GM13977 (cell line): ENCODE results near the gene TMEM98.
"Not testable (repeated sequence)": the region's sequence is repeated elsewhere in the genome, so short reads cannot be mapped to it uniquely, and the experiment has no call there.

ENCODE experiments used
- DNase-seq: peaks from one replicate; pipeline ENCODE4 v3.0.0; 2012; ENCODE audit warnings: low spot score
- in situ Hi-C: fragments of 300-500 bp; cut with MboI; formaldehyde crosslinking; loops from one replicate; pipeline ENCODE4 v1.12.0; 2022; ENCODE audit warnings: low sequenced_read_pairs, low pct_unique_long_range_greater_than_20kb, mixed read lengths, inconsistent platforms; ENCODE audit not compliant: unreplicated experiment
- TF ChIP-seq, protein P1 (sequence below): IDR thresholded peaks from 2 replicates; pipeline ENCODE4 v1.5.1; 2012; ENCODE audit warnings: mild to moderate bottlenecking, control low read depth; ENCODE audit not compliant: insufficient read depth; ENCODE audit errors: extremely low read depth, missing control alignments

TMEM98 gene

DNA sequence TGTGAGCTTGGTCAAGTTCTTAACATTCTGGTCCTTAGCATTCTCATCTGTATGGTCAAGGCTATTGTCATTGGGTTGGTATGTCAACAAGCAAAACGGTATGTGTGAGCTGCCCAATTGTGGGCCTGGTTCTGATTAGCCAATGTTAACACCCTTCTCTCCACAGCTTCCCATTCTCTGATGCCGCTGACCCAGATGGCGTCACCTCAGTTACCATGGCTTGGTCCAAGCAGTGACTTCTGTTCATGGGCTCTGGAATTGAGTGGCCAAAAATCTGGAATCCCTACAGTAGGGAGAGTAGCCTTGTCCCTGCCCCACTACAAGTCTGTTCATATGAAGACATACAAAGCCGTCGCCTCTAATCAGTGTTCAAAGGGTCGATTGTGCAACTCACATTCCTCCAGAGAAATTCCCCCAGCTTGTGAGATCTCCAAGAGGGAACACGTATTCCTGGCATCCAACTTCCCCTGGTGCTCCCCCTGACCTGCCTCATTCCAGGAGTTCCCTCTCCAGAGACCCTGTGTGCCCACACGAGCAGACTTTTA is 15.8 kb downstream of the TMEM98 start:
- in situ Hi-C loops, result loop anchor here (25.0 kb wide), 1 partner anchor 481 kb away; no protein-coding TSS in a partner anchor
- TF ChIP-seq, protein P1, sequence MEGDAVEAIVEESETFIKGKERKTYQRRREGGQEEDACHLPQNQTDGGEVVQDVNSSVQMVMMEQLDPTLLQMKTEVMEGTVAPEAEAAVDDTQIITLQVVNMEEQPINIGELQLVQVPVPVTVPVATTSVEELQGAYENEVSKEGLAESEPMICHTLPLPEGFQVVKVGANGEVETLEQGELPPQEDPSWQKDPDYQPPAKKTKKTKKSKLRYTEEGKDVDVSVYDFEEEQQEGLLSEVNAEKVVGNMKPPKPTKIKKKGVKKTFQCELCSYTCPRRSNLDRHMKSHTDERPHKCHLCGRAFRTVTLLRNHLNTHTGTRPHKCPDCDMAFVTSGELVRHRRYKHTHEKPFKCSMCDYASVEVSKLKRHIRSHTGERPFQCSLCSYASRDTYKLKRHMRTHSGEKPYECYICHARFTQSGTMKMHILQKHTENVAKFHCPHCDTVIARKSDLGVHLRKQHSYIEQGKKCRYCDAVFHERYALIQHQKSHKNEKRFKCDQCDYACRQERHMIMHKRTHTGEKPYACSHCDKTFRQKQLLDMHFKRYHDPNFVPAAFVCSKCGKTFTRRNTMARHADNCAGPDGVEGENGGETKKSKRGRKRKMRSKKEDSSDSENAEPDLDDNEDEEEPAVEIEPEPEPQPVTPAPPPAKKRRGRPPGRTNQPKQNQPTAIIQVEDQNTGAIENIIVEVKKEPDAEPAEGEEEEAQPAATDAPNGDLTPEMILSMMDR, result no peak
- no peak for DNase-seq

DNA sequence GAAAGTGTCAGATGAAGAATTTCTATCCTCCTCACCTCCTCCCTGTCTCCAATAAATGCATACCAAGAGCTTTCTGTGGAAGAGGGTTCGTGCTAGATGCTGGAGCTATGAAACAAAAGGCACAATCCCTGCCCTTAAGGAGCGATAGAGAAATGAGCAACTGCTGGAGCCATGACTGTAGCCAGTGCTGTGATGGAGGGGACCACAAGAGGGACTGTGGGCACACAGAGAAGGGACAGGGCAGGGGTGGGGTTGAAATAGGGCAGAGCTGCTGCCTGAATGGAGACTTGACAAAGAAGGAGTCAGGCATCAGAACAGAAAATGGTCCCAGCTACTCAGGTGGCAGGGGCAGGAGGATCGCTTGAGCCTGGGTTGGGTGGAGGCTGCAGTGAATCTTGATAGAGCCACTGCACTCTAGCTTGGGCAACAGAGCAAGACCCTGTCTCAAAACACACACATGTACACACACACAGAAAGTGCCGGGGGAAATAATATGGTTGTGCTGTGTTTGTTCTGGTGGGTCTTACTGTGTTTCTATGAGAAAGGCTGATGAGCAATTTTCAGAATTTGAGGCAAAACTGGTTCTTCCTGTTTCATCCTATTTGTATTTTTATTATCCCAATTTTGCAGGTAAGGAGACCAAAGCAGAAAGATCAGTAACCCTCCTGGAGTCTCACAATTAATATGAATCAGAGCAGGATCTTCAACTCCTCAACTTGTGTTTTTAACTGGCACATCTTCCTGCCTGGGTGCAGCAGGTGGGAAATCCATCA is 16.5 kb downstream of the TMEM98 start:
- in situ Hi-C loops, result loop anchor here (25.0 kb wide), 1 partner anchor 482 kb away; no protein-coding TSS in a partner anchor
- DNase-seq, result no peak
- TF ChIP-seq, protein P1, result no peak

DNA sequence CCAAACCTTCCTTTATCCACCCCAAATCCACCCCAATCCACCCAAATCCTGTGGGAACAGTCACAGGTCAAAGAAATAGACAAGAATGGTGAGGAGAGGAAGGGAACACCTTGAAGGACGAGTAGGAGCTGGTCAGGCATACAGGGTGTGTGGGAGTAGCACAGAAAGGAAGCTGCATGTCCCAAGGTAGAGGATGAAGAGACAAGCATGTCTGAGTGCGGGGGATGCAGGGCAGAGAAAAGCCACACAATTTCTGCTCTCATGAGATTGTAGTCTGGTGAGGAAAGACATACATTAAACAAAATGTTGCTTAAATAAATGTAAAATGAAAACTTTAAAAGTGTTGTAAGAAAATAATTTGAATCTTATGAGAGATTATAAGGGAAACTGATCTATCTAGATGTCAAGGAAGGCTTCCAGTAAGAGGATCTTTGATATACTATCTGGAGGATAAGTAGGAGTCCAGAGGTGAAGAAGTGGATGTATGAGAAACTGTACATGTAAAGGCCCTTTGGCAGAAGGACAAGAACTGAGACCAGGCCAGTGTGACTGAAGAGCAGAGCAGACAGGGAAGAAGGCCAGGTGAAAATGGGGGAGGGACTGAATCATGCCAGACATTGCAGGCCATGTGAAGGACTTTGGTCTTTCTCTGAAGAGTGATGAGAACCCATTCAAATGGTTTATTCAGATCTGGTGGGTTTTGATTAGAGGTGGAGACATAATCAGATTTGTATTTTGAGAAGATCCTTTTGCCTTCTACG is 18.6 kb downstream of the TMEM98 start:
- TF ChIP-seq, protein P1, result no peak
- in situ Hi-C loops, result loop anchor here (25.0 kb wide), 1 partner anchor 484 kb away; no protein-coding TSS in a partner anchor
- no peak for DNase-seq

DNA sequence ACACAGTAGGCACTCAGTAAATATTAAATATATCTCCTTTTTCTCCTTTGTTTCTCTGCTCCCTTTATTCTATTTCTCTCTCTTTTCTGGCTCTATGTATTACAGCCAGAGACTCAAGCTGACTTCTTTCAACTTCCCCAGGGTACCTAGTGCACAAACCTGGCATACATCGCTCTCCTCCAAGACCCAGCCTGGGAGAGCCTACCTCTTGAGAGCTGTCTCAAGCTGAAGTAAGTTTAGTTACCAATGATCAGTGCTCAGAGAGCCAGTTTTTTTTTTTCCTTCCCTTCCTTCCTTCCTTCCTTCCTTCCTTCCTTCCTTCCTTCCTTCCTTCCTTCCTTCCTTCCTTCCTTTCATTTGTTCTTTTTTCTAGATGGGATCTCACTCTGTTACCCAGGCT is 19.8 kb downstream of the TMEM98 start:
- TF ChIP-seq, protein P1, result no peak
- in situ Hi-C loops, result loop anchor here (25.0 kb wide), 1 partner anchor 485 kb away; no protein-coding TSS in a partner anchor
- no peak for DNase-seq

DNA sequence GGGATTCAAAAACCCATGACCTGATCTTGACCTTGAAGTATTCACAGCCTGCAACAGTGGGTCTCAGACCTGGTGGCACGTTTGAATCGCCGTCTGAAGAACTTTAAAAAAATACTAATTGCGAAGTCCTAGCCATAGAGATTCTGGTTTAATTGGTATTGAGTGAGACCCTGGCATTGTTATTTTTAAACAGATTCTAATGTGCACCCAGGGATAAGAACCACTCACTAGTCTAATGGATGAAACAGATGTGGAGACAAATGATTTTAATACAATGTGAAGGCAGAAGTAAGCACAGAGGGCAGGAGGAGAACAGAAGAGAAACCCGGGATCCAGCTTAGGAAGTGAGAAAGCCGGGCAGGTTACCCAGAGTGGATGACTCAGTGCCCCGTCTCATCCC is 21.2 kb downstream of the TMEM98 start:
- TF ChIP-seq, protein P1, result no peak
- in situ Hi-C loops, result loop anchor here (25.0 kb wide), 1 partner anchor 487 kb away; no protein-coding TSS in a partner anchor
- no peak for DNase-seq

DNA sequence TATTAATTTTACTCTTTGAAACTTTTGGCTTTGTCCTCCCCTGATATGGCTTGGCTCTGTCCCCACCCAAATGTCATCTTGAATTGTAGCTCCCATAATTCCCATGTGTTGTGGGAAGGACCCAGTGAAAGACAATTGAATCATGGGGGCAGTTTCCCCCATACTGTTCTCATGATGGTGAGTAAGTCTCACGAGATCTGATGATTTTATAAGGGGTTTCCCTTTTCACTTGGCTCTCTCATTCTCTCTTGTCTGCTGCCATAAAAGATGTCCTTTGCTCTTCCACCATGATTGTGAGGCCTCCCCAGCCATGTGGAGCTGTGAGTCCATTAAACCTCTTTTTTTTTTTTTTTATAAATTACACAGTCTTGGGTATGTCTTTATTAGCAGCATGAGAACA is 24.5 kb downstream of the TMEM98 start:
- in situ Hi-C loops, result not testable (repeated sequence)

More for the DNA sequence above, 24.5 kb downstream of the TMEM98 start:
- DNase-seq, result not testable (repeated sequence)
